NCI-H1417 (cell line): ENCODE results near the gene SRCIN1.

Experiments used
- DNase-seq, 3 experiments: peaks; one replicate each; lab custom pipeline; 2025; lab: John Stamatoyannopoulos, UW

Gene SRCIN1

DNA sequence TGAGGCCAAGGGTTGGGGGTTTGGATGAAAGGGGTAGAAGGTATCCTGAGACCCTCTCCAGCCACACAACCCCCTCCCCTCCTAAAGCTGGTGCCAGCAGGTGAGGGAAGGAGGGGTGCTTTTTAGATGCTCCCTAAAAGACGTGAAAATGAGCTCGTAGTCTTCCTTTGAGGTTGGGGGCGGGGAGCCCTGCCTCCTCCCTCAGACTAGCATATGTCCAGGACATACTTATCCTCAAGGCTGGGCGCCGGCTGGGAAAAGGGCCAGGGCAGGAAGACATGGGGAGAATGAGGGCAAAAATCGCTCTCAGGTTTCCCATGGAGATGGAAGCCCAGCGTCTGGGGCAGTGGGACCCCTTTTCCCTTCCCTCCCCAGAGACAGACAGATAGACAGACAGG, 26.7 kb downstream of the SRCIN1 start:
- no peak for DNase-seq

DNA sequence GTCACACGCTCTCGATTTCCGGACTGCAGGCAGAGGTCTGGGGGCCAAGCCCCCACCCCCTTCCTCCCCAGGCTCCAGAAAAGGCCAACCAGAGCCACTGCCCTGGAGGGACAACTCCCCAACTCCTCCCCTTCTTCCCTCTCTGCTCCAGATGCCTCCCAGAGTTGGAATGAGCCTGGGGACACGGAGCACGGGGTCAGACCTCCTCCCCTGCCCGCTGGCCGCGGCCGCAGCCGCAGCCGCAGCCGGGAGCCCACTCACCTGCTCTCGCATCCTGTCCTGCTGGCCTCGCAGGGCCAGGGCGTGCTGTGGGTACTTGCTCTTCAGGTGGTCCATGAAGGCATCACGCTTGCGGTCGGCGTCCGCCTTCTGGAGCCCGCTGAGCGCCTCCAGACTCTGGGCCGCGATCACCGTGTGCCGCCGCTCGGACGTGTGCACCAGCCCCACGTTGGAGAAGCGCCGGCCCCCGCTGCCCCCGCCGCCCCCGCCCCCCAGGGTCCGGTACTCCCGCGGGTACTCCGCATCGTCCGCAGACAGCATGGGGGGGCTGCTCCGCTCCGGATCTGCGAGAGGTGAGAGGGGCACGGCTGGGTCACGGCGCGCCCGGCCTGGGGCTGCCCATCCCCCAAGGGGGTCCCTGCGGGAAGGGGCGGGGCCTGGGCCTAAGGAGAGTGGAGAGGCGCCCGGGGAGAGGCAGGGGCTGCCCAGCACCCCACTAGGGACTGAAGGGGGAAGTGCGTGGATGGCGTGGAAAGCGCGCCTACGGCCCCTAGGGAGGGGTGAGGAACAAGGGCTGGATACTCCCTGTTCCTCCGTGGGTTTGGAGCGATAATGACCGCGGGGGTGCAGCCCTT, 27.3 kb downstream of the SRCIN1 start:
- no peak for DNase-seq

DNA sequence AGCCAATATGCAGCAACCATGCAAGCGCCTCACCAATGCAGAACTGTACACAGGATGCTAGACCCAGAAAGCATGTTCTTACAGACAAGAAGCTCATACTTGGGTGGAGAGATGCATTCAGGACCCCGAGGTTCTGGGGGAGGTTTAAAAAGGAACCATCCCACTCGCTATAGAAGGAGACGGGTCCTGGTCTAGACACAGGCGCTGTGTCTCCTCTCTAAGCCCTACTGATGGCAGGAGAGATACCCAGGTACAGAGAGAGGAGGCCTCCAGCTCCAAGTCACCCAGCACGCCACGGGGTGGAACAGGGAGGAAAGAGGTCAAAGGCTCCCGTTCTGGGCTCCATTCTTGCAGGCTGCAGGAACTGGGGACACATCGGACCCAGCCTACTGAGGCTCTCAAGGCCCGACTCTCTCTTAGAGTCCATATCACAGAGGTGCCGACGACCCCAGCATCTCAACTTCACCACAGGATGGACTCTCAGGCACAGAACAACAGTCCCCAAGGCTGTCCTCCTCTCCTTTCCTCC, 28.0 kb downstream of the SRCIN1 start:
- no peak for DNase-seq

DNA sequence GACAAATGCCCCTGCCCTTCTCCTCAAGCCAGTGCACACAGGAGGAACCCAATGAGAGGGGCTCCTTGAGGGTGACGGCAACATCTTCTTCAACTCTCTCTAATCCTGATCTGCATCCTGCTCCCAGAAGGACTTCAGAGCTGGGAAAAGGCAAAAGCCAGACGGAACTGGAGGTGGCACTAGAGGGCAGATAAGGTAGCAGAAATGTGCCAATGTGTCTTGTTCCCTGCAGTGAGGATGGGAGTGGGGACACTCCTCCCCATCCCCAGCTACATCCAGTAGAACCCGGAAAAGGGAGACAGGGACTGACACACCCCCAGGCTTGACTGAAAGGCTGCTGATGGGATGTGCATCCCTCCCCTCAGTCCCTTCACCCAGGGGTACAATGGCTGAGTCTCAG, 28.5 kb downstream of the SRCIN1 start:
- no peak for DNase-seq

DNA sequence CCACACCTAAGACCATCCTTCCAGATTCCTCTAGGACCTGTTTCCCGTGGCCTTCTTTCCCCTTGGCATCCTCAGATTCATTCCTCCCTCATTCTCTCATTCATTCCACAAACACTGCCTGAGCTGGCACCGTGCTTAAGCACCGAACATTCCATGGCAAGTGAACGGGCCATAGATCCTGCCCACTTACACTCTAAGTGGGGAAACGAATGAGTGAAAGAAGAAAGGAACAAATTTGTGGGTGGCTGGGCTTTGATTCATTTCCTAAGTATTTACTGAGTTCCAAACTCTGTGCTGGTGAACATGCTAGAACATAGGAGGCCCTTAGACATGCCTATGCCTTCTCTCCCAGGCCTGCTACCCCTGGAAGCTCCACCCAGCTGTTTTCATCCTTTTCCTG, 30.0 kb downstream of the SRCIN1 start:
- DNase-seq, result no peak

DNA sequence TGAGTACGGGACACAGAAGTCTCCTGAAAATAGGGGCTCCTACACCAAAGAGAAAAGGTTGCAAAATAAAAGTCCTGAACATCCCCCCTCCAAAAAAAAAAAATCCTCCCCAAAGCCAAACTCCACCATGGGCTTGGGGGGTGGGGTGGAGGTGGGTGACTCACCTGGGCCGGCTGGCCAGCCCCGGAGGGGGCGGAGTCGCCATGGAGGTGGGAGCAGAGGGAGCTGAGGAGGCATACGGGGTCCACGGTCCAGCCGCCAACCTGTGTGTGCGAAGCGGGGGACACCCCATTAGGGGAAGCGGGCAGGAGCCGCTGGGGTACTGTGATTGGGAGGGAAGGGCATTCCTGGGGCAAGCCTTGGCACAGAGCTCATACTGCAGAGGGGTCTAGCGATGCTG, 31.0 kb downstream of the SRCIN1 start:
- DNase-seq, result no peak

DNA sequence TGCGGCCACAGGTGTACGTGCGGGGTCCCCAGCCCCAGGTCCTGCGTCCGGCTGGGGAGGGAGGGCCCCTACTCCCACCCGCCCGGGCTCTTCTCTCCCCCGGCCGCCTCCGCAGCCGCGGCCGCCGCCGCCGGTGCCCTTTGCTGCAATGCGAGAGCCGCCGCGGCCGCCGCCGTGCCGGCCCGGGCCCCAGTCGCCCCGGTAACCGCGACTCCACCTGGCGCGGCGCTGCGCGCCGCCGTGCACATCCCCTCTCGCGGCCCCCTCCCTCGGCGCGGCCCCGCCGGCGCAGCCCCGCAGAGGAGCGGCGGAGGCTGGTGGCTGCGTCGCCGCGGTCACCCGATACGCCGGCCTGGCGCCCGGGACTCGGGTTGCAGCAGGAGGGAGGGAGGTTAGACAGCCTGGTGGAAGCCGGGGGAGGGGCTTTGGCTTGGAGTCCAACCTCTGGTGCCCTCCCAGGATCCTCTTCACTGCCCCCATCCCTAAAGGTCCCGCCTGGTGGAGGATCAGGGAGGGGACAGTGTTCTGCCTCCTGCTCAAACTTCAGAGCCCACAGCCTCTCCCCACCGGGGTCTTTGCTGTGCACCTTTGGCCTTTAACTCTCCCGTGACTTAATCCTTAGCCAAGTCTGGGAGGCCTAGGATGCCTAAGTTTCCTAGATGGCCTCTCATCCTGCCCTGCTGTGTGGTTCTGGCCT, 32.9 kb downstream of the SRCIN1 start:
- DNase-seq, result peak; percentile 62 to 82 (median 80)

DNA sequence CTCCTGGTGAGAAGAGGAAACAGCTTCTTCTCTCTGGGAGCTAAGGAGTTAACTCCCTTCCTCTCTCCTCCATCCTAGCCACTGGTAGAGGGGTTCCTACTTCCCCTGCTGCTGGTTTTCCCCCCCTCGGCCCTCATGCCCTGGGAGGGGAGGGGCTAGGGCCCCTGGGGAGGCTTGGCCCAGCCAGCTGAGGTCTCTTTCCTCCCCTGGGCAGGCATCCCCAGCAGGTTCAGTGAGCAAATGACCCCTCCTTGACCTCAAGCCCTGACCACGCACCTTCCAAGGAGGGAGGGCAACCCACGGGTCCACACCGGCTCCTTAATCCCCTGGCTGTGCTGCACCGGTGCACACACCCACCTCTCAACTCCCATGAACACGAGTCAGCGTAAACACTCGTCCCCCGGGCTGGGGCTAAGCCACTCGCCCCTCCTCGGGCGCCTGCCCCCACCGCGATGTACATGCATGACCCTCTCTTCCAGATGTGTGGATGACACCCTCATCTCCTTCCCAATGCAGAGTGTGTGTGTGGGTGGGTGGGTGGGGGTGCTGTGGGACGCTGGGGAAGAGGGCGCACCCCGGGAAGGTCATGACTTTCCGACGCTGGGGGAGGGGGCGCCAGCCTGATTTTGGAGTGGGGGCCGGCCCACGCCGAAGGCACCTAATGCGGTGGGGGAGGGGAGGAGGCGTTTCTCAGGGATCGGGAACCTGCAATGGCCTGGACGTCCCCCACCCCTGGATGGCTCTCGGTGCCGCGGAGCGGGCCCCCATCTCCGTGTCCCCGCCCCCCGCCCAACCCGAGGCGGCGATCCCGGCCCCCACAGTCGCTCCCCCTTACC, 33.7 kb downstream of the SRCIN1 start:
- DNase-seq, result peak in 1 of 3 experiments; percentile 20

DNA sequence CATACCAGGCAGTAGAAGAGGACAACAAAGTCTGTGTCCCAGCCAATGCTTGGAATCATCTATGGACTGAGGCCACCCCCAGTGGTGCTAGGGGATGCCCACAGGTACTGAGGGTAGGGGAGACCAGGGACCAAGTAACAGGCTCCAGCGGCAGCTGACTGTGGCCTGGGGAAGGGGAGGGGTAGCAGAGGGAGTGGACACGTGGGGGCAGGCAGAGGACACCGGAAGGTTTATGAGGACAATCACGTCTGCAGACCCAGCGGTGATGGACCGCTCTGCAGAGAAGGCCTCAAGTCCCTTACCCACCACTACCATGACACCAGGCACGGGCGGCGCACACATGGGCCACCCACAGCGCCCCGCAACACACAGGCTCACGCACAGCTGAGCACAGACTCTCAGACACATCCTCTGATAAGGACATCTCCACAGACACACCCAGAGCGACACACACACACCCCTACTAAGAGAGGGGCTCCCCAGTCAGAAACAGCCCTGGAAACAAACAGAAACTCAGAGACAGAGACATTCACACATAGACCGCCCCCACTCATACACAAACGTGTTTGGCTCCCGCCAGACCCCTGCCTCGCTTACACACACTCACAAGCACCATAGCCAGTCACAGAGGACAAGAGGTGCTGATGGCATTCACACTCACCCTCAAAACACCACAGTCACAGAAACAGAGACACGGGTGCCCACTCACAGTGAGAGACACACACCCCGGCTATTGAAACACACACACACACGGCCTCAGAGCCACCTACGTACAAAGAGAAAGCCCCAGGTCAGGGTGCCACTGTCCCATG, 35.8 kb downstream of the SRCIN1 start:
- DNase-seq, result no peak

DNA sequence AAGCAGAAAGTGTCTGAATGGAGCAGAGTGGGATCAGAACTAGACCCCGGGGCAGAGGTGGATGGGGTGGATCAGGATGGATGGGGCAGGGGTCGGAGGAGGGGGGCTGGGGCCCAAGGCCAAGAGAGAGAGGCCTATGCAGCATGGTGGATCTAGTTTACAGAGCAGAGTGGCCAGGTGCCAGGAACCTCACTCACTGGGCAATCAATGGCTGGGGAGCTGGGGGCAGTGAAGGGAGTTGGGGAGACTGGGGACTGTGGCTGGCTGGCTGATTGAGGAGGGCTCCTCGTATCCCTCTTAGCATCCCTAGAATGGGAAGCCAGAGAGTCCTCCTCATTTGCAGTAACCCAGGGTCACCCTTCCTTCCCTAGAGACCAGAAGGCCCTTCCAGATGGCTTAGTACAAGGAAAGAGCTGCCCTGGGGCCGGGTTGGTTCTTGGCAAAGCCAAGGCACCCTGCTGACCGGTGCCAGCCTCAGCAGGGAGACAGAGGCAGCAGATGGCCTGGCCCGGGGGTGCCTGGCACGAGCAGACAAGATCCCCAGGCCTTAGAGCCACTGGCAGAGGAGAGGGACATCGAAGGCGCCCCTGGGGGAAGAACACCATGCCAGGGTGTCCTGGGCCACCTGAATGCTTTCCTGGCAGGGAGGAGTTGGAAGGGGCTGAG, 36.8 kb downstream of the SRCIN1 start:
- DNase-seq, result peak in 1 of 3 experiments; percentile 53

DNA sequence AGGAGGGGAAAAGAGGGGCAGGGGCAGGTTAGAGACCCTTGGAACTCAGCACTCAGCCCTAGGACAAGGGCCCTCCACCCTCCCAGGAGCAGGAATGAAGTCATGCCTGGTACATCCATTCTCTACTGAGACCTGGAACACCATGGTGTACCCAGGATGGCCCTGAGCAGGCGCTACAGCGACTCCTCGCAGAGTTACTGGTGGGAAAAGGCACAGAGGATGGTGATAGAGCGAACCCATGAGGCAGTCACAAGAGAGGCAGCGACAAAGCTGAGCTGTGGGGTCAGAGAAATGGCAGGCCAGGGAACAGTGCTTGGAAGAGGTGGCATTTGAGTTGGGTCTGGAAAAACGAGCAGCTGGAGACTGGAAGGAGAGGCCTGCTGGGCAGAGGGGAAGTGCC, 37.5 kb downstream of the SRCIN1 start:
- no peak for DNase-seq

DNA sequence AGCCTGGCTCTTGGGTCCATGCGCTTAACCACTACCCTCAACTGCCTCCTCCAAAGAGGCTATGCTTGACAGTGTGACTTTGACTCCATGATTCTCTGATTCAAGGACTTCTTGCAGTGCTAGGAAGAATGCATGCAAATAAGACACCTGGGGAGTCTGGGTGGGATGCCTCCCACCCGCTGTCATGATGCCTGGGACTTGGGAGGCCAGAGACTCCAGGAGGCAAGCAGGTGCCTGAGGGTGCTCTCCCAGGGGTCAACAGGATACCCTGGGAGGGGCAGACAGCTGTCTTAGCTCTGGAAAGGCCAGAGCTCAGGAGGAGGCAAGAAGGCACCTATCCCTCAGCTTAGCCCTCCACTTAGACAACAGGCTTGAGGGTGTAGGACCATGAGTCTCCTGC, 38.4 kb downstream of the SRCIN1 start:
- DNase-seq, result no peak

DNA sequence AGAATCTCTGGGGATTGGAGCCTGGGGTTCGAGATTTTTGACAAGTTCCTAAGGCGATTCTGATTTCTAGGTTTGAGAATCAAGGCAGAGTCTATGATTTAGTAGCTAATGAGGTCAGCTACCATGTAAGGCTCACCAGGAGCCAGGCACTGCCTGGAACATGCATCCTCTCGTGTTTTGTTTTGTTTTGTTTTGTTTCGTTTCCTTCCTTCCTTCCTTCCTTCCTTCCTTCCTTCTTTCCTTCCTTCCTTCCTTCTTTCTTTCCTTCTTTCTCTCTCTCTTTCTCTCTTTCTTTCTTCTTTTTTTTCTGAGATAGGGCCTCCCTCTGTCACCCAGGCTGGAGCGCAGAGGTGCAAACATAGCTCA, 39.1 kb downstream of the SRCIN1 start:
- no peak for DNase-seq

DNA sequence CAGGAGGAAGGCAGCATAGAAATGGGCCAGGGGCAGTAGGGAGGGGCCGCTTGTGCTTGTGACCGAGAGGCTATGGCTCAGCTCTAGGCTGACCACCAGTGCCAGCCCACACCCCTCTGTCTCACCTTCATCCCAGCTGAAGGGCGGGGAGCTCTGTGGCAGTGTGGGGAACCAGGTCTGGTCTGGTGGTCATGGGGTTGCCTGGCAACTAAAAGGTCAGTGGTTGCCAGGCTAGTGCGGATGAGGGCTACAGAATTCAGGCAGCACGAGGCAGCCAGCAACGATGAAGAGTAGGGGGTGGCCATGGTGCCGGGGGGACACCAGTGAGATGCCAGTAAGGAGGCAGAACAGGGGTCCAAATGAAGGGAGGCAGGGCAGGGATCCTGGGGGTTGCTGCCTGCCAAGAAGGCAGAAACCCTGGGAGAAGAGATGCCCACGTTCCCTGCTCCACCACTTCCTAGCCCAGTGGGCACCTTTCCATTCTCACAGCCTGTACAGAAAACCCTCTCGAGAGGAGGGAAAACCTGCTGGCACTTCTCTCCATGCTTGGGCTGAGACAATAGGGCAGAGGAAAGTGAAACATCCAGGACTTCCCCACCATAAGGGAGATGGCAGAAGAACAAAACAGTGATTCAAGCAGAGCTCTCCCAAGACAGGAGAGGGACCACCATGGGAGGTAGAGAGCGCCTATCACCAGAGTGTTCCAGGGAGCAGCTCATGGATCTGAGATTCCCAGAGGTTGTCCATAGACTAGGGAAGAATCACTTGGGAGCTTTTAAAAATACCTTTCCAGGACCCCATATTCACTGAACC, 39.7 kb downstream of the SRCIN1 start:
- no peak for DNase-seq

DNA sequence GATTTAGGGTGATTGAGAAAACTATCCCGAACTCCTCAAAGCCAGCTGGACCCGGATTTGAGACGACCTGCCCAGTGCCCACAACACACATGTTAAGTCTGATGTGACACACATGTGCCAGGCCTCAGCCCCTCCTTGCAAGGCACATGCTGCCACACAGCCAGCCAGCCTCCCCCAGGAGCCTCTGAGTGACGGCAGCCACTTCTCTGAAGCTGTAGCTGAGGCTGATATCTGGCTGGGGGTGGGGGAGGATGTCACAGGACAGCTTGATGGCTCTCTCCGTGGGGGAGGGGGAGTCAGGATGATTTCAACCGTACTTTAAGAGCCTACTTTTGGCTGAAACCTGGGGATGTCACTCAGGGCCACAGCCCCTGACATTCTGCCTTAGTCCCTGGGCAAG, 40.9 kb downstream of the SRCIN1 start:
- peak in 1 of 3 experiments; percentile 28 for DNase-seq

DNA sequence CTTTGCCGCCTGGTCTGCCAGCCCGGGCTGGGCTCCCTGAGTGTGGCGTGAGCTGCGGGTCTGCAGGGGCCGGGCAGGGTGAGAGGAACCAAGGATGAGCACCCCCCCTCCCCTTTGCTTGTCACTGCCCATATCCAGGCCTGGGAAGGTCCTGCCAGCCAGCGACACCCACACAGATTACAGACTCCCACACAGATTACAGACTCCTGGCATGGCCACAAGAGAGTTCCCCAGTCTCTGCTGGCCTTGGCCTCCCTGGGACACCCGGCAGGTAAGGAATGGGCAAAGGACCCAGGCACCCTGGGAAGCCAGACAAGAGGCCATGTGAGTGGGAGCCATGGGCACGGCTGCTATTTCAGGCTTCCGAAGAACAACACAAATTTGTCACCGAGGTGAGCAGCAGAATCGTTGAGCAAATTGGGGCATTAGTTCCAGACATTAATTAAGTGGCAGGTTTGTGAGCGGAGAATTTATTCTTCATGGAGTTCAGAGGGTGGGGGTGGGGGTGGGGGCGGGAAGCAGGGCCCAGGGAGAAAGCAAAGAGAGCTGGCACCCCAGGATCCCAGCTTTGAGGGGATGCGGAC, 41.4 kb downstream of the SRCIN1 start:
- peak in 1 of 3 experiments; percentile 4 for DNase-seq

DNA sequence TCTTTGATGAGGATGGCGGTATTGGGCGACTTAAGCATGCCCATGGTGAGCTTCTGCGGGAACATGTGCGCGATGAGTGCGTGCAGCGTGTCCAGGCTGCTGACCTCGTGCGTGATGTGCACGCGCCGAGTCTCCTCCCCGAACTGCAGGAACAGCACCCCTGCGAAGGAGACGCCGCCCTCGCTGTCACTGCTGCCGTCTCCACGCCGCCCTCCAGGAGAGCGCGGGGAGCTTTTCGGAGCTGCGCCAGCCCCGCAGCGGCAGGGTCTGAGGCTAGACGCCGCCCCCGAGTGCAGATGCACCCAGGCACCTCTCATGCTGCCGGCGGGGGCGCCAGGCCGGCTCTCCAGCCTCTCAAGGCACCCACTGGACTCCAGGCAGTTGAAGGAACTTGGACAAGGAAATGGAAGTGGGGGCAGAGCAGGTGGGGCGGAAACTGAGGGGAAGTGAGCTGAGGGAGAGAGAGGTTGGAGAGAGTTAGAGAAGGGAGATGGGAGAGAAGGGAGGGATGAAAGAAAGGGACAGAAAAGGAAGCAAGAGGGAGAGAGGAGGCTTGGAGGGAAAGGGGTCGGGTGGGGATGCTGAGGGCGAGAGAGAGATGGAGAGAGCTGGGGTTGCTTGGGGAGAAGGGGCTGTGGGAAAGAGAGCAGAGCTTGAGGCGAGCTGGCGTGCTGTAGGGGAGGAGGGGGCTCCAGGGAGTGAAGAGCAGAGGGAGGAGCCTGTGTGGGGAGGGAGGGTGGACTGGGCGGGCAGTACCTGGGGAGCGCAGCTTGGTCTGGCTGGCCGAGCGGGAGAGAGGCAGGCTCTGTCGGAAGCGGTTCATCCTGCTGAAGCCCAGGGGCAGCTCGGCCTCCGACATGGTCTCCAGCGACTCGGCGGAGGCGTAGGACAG, 42.1 kb downstream of the SRCIN1 start:
- DNase-seq, result no peak

DNA sequence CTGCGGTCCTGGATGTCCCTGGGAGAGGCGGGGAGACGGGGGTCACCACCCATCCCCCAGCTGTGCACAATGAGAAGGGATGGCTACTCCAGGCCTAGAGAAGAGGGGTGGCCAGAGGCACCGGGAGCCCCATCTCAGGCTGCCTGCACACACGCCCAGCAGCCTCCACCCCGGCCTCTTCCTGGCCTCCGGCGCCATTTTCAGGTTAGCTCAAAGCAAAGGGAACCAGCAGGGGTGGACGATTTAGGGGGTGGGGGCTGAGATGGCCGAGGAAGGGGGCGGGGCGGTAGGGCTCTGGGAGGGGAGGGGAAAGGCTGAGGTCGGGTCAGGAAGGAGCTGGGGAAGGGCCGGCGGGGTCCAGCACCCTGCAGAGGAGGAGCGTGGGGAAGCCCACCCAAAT, 42.8 kb downstream of the SRCIN1 start:
- no peak for DNase-seq

DNA sequence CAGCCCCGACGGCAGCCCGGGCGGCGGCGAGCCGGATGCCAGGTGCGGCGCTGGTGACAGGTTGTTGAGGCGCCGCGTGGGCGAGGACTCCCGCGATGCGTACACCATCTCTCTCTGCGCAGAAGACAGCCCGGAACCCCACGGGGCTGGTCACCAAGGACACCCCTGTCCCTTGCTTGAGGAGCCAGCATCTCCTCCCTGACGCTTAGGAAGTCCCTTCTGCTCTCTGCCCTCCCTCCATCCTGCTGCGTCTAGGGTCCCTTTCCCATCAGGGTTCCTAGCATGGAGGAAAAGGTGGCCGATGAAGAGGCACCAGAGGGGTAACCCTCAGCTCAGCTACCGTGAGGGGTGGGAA, 43.6 kb downstream of the SRCIN1 start:
- DNase-seq, result no peak
